ENCODE measurements around the gene ABHD11.
"Not testable (repeated sequence)": the region's sequence is repeated elsewhere in the genome, so short reads cannot be mapped to it uniquely, and the experiment has no call there.

Gene ABHD11

GRCh38 chr7:73718905-73719805, 19.4 kb downstream of the ABHD11 start, which contains the start of gene STX1A:
TSS of gene STX1A (minus strand) at chr7:73719669. CDS start at chr7:73719631, 38 bp downstream.
- DNase-seq (ENCODE audit: low read depth in 2 of 2) = peak in 1 of 2 donors; percentile 47

- DNase-seq (ENCODE audit: low read depth in 2 of 2) = no peak
These were observed 20.1 kb downstream of the ABHD11 start for GRCh38 chr7:73718438-73718881.

GRCh38 chr7:73717991-73718405, 20.6 kb downstream of the ABHD11 start:
- DNase-seq (ENCODE audit: low read depth in 2 of 2) = peak in 1 of 2 donors; percentile 47

- no peak for DNase-seq (ENCODE audit: low read depth in 2 of 2)
These were observed 21.4 kb downstream of the ABHD11 start for GRCh38 chr7:73717025-73717807.

GRCh38 chr7:73716318-73716890, 22.2 kb downstream of the ABHD11 start:
- DNase-seq (ENCODE audit: low read depth in 2 of 2) = no peak

- no peak for DNase-seq (ENCODE audit: low read depth in 2 of 2)
These were observed 22.8 kb downstream of the ABHD11 start for GRCh38 chr7:73715648-73716317.

- not testable (repeated sequence) for DNase-seq (ENCODE audit: low read depth in 2 of 2)
These were observed 25.3 kb downstream of the ABHD11 start for GRCh38 chr7:73713319-73713718.

GRCh38 chr7:73712773-73713172, 25.8 kb downstream of the ABHD11 start:
- DNase-seq (ENCODE audit: low read depth in 2 of 2) = no peak

GRCh38 chr7:73708961-73709549, 29.5 kb downstream of the ABHD11 start:
- no peak for DNase-seq (ENCODE audit: low read depth in 2 of 2)

GRCh38 chr7:73707045-73707631, 31.5 kb downstream of the ABHD11 start:
- DNase-seq (ENCODE audit: low read depth in 2 of 2) = no peak

GRCh38 chr7:73706126-73707044, 32.2 kb downstream of the ABHD11 start:
- DNase-seq (ENCODE audit: low read depth in 2 of 2) = no peak

- no peak for DNase-seq (ENCODE audit: low read depth in 2 of 2)
These were observed 33.1 kb downstream of the ABHD11 start for GRCh38 chr7:73705551-73705920.

GRCh38 chr7:73704640-73705550, 33.7 kb downstream of the ABHD11 start:
- DNase-seq (ENCODE audit: low read depth in 2 of 2) = no peak

GRCh38 chr7:73703757-73704639, 34.6 kb downstream of the ABHD11 start:
- DNase-seq (ENCODE audit: low read depth in 2 of 2) = no peak

GRCh38 chr7:73703225-73703624, 35.4 kb downstream of the ABHD11 start:
- no peak for DNase-seq (ENCODE audit: low read depth in 2 of 2)

GRCh38 chr7:73702665-73703064, 35.9 kb downstream of the ABHD11 start:
- DNase-seq (ENCODE audit: low read depth in 2 of 2) = no peak

GRCh38 chr7:73702226-73702625, 36.4 kb downstream of the ABHD11 start:
- no peak for DNase-seq (ENCODE audit: low read depth in 2 of 2)

Measured in stimulated activated CD4-positive, alpha-beta T cell treated with anti-CD3 and anti-CD28 coated beads, Interleukin-1b, Interleukin-23, amount 100 ng/mL, for 1 hour (primary cell).